ENCODE results near the gene STK38. TPM values are rescaled to one million over a fixed set of nuclear protein-coding genes. Genes with fewer than 3 reads are reported as not detected.

Gene STK38
- total RNA-seq, 1 experiment from 2014 or later, result 20.1 TPM

- H3K36me3 ChIP-seq (ENCODE audit: control insufficient read depth in 1 of 2, insufficient read depth in 2 of 2, low read length in 2 of 2), result peaks cover 5% of the 10 kb centered on the region in 2 experiments; a peak in 2 of 4 replicates
- H3K9ac ChIP-seq (ENCODE audit: low read length), result no peak overlapping the region
- peaks cover 9 to 19% of the 10 kb centered on the region in 2 experiments; a peak in 3 of 4 replicates for H3K4me1 ChIP-seq (ENCODE audit: control insufficient read depth in 1 of 2, insufficient read depth in 2 of 2, low read length in 2 of 2)
- ChIA-PET RAD21 (ENCODE audit: low non-redundant PET in 1 of 2, low total read pairs in 2 of 2, uncharacterized antibody in 2 of 2, unreplicated experiment in 2 of 2) (no interaction called here), POLR2A (interaction anchor here (0.7 kb wide), 1 partner anchor 260 kb away, joined by 3 read pairs; no protein-coding TSS in a partner anchor), CTCF (no interaction called here)
- H3K9me3 ChIP-seq (ENCODE audit: control insufficient read depth in 1 of 2, insufficient read depth in 1 of 2, low read depth in 1 of 2, low read length in 2 of 2), result no peaks in the 10 kb centered on the region
- DNase-seq (ENCODE audit: low read depth, low spot score), result no peak
- no TSS peak for BruUV-seq (replicated peaks)
- H3K4me2 ChIP-seq (ENCODE audit: low read length), result no peak overlapping the region
- H3K27ac ChIP-seq (ENCODE audit: low read depth, low read length), result no peak overlapping the region
- TF ChIP-seq POLR2A (IDR thresholded peaks at IDR 0.05; ENCODE audit: borderline replicate concordance, extremely low read depth, insufficient read depth, insufficient read length) (no peak), CEBPB (IDR thresholded peaks at IDR 0.05; ENCODE audit: low read depth) (no peak), YY1 (IDR thresholded peaks at IDR 0.05; ENCODE audit: extremely low read depth, insufficient replicate concordance, low read depth, low read length) (no peak), CBX3 (IDR thresholded peaks at IDR 0.05; ENCODE audit: low read depth) (no peak), ZNF274 (IDR thresholded peaks at IDR 0.05; ENCODE audit: low read depth, low read length) (no peak), FOSL1 (IDR thresholded peaks at IDR 0.05; ENCODE audit: low read depth) (no peak), REST (IDR thresholded peaks at IDR 0.05; ENCODE audit: low read depth) (no peak), MAX (IDR thresholded peaks at IDR 0.05) (no peak), EZH2 (IDR thresholded peaks at IDR 0.05) (no peak), EGR1 (IDR thresholded peaks at IDR 0.05; ENCODE audit: low read depth) (no peak), EZH2phosphoT487 (IDR thresholded peaks at IDR 0.05; ENCODE audit: borderline replicate concordance) (no peak), SRF (IDR thresholded peaks at IDR 0.05; ENCODE audit: low read depth) (no peak)
- TF ChIP-seq, protein P1, sequence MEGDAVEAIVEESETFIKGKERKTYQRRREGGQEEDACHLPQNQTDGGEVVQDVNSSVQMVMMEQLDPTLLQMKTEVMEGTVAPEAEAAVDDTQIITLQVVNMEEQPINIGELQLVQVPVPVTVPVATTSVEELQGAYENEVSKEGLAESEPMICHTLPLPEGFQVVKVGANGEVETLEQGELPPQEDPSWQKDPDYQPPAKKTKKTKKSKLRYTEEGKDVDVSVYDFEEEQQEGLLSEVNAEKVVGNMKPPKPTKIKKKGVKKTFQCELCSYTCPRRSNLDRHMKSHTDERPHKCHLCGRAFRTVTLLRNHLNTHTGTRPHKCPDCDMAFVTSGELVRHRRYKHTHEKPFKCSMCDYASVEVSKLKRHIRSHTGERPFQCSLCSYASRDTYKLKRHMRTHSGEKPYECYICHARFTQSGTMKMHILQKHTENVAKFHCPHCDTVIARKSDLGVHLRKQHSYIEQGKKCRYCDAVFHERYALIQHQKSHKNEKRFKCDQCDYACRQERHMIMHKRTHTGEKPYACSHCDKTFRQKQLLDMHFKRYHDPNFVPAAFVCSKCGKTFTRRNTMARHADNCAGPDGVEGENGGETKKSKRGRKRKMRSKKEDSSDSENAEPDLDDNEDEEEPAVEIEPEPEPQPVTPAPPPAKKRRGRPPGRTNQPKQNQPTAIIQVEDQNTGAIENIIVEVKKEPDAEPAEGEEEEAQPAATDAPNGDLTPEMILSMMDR (IDR thresholded peaks at IDR 0.05 in 2 of 3, conservative IDR thresholded peaks at IDR 0.05 in 1 of 3; ENCODE audit: borderline replicate concordance in 1 of 3, insufficient read depth in 1 of 3, low read depth in 2 of 3, low read length in 2 of 3), result no peak
- TF ChIP-seq, protein P2, sequence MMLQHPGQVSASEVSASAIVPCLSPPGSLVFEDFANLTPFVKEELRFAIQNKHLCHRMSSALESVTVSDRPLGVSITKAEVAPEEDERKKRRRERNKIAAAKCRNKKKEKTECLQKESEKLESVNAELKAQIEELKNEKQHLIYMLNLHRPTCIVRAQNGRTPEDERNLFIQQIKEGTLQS (IDR thresholded peaks at IDR 0.05), result no peak
- TF ChIP-seq, protein P3, sequence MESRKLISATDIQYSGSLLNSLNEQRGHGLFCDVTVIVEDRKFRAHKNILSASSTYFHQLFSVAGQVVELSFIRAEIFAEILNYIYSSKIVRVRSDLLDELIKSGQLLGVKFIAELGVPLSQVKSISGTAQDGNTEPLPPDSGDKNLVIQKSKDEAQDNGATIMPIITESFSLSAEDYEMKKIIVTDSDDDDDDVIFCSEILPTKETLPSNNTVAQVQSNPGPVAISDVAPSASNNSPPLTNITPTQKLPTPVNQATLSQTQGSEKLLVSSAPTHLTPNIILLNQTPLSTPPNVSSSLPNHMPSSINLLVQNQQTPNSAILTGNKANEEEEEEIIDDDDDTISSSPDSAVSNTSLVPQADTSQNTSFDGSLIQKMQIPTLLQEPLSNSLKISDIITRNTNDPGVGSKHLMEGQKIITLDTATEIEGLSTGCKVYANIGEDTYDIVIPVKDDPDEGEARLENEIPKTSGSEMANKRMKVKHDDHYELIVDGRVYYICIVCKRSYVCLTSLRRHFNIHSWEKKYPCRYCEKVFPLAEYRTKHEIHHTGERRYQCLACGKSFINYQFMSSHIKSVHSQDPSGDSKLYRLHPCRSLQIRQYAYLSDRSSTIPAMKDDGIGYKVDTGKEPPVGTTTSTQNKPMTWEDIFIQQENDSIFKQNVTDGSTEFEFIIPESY (IDR thresholded peaks at IDR 0.05; ENCODE audit: extremely low read depth, insufficient replicate concordance, low read length), result no peak
- no peaks in the 10 kb centered on the region for H3K27me3 ChIP-seq (ENCODE audit: insufficient read depth, low read length)
- H3K79me2 ChIP-seq (ENCODE audit: insufficient read depth, low read length), result peaks cover 25% of the 10 kb centered on the region
- ATAC-seq, result no peak
- H4K20me1 ChIP-seq (ENCODE audit: insufficient read depth), result no peaks in the 10 kb centered on the region
- intact Hi-C loops (cut with micrococcal nuclease), result no loop called here
- no peak overlapping the region for H3K4me3 ChIP-seq (replicated peaks in 1 of 2; ENCODE audit: low read depth in 1 of 2, low read length in 2 of 2)
- no peak overlapping the region for H2AFZ ChIP-seq (ENCODE audit: low read depth, low read length, poor library complexity, severe bottlenecking)
- H3K9me2 ChIP-seq (ENCODE audit: insufficient read depth), result no peaks in the 10 kb centered on the region
Observed at GRCh38 chr6:36548401-36548743, 1.1 kb upstream of the STK38 start.

Data from HCT116 (cell line).